ENCODE results near the gene MAPK4. TPM values are rescaled to one million over a fixed set of nuclear protein-coding genes. Genes with fewer than 3 reads are reported as not detected.
"Not testable (repeated sequence)": the region's sequence is repeated elsewhere in the genome, so short reads cannot be mapped to it uniquely, and the experiment has no call there.

Gene MAPK4
- total RNA-seq, 4 donors from 2014 or later = 0.13 to 3.1 (median 0.61) TPM

DNA sequence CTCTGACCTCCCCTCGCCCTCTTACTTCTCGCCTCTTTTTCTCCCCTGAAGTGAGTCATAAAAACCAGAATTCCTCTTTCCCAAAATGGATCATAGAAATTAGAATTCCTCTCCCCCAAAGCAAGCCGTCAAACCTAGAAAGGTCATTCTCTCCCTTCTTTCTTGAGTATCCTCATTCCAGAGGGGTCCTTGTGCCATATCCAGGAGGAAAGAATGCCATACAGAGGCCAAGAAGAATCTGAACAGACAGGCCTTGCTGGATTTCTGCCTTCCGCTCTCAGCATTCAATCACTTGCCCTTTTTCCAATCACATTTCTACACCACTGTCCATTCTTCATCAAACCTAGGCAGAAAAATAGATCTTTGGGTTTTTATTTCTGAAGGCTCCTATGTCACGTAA lies 31.1 kb upstream of the MAPK4 start:
- TF ChIP-seq, protein P1, sequence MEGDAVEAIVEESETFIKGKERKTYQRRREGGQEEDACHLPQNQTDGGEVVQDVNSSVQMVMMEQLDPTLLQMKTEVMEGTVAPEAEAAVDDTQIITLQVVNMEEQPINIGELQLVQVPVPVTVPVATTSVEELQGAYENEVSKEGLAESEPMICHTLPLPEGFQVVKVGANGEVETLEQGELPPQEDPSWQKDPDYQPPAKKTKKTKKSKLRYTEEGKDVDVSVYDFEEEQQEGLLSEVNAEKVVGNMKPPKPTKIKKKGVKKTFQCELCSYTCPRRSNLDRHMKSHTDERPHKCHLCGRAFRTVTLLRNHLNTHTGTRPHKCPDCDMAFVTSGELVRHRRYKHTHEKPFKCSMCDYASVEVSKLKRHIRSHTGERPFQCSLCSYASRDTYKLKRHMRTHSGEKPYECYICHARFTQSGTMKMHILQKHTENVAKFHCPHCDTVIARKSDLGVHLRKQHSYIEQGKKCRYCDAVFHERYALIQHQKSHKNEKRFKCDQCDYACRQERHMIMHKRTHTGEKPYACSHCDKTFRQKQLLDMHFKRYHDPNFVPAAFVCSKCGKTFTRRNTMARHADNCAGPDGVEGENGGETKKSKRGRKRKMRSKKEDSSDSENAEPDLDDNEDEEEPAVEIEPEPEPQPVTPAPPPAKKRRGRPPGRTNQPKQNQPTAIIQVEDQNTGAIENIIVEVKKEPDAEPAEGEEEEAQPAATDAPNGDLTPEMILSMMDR (IDR thresholded peaks at IDR 0.05) = no peak
- no peak for TF ChIP-seq POLR2A (IDR thresholded peaks at IDR 0.05)
- Histone ChIP-seq H3K36me3 (no peaks in the 10 kb centered on the region), H3K4me3 (no peak overlapping the region), H3K9me3 (peaks cover 0 to 13% (median 0%) of the 10 kb centered on the region in 3 donors), H3K27ac (no peak overlapping the region), H3K27me3 (peaks cover 0 to 7% (median 0%) of the 10 kb centered on the region in 4 donors), H3K4me1 (no peaks in the 10 kb centered on the region)
- 74 to 79% methylated on average over 5 of the region's 5 CpGs for WGBS, 2 donors
- DNase-seq = no peak
- intact Hi-C loops (cut with DNase I) = no loop called here

DNA sequence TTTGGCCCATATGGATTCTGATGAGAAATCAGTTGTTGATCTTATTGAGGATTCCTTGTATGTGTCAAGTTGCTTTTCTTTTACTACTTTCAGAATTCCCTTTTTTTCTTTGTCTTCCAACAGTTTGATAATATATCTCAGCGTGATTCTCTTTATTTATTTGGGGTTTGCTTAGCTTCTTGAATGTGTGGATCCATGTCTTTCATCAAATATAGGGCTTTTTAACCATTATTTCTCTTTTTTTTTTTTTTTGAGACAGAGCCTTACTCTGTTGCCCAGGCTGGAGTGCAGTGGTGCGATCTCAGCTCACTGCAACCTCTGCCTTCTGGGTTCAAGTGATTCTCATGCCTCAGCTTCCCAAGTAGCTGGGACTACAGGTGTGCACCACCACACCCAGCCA lies 26.1 kb upstream of the MAPK4 start:
- peaks cover 0 to 19% (median 0%) of the 10 kb centered on the region in 3 donors for H3K9me3 ChIP-seq
- intact Hi-C loops (cut with DNase I); H3K36me3 ChIP-seq; H3K4me1 ChIP-seq; DNase-seq; H3K4me3 ChIP-seq; H3K27me3 ChIP-seq; H3K27ac ChIP-seq: not testable (repeated sequence)
- 69 to 79% methylated on average over 2 of the region's 2 CpGs for WGBS, 2 donors

DNA sequence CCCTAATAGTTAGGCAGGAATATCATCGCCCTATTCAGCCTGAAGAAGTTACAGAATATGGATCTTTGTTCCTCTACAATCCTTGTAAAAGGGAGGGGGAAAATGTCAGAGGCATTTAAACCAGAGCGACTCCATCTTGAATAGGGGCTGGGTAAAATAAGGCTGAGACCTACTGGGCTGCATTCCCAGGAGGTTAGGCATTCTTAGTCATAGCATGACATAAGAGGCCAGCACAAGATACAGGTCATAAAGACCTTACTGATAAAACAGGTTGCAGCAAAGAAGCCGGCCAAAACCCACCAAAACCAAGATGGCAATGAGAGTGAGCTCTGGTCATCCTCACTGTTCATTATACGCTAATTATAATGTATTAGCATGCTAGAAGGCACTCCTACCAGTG lies 15.4 kb upstream of the MAPK4 start:
- 78 to 82% methylated on average over 4 of the region's 4 CpGs for WGBS, 2 donors
- DNase-seq; H3K27ac ChIP-seq; H3K36me3 ChIP-seq; H3K27me3 ChIP-seq; H3K9me3 ChIP-seq; intact Hi-C loops (cut with DNase I); H3K4me3 ChIP-seq; H3K4me1 ChIP-seq: not testable (repeated sequence)

DNA sequence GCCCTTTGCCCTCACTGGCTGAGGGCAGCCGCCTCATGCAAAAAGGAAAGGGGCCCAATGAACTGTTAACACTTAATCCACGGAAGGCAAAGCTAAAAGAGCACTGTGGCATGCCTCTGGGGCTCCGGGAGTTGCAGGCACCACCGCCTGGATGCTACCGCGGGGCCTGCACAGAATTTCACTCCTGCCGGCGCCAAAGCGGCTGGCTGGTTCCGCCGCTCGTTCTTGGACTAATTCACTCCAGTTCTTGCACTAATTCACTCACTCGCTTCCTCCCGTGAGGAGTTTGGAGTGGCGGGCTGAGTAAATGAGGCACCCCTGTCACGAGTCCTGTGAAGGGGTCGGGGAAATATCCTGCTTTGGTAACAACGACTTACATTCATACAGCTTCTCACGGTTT lies 14.0 kb upstream of the MAPK4 start:
- WGBS, 2 donors = 80 to 89% methylated on average over 17 to 18 of the region's 19 CpGs
- Histone ChIP-seq H3K36me3 (no peaks in the 10 kb centered on the region), H3K9me3 (no peaks in the 10 kb centered on the region), H3K4me1 (no peaks in the 10 kb centered on the region), H3K4me3 (no peak overlapping the region), H3K27me3 (no peaks in the 10 kb centered on the region), H3K27ac (no peak overlapping the region)
- intact Hi-C loops (cut with DNase I) = no loop called here
- no peak for TF ChIP-seq POLR2A (IDR thresholded peaks at IDR 0.05)
- TF ChIP-seq, protein P1 (IDR thresholded peaks at IDR 0.05) = no peak
- DNase-seq = no peak

DNA sequence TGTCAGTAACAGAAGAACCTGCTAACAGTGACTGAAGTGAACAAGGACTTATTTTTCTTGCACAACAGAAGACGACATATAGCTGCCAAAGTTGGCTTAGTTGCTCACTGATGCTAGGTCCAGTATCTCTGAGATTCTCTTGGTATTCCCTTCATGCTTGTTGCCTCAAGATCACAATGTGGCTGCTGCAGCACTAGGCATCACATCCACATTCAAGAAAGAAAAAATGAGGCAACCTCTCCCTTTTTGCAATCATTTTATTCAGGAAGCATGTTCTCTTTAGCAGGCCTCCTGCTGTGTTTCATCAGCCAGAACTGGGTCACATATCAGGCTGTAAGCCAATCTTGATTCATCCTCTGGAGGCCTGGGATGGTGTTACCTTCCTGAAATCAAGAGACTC lies 11.7 kb upstream of the MAPK4 start:
- no peak overlapping the region for H3K27ac ChIP-seq
- no peaks in the 10 kb centered on the region for H3K4me1 ChIP-seq
- TF ChIP-seq, protein P1 (IDR thresholded peaks at IDR 0.05) = no peak
- no peak for TF ChIP-seq POLR2A (IDR thresholded peaks at IDR 0.05)
- 70 to 75% methylated on average over 1 of the region's 1 CpG for WGBS, 2 donors
- DNase-seq = no peak
- peaks cover 0 to 7% (median 0%) of the 10 kb centered on the region in 4 donors for H3K27me3 ChIP-seq
- intact Hi-C loops (cut with DNase I) = no loop called here
- no peak overlapping the region for H3K4me3 ChIP-seq
- H3K9me3 ChIP-seq = no peaks in the 10 kb centered on the region
- no peaks in the 10 kb centered on the region for H3K36me3 ChIP-seq

DNA sequence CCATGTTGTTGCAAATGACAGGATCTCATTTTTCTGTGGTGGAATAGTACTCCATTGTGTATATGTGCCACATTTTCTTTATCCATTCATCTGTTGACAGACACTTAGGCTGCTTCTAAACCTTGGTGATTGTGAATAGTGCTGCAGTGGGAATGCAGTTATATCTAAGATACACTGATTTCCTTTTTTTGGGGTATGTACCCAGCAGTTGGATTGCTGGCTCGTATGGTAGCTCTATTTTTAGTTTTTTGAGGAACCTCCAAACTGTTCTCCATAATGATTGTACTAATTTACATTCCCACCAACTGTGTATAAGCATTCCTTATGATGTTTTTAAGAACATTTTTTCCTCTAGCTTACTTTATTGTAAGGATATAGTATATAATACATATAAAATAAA lies 8.2 kb upstream of the MAPK4 start:
- H3K9me3 ChIP-seq; DNase-seq; H3K4me1 ChIP-seq; H3K27ac ChIP-seq; intact Hi-C loops (cut with DNase I); H3K4me3 ChIP-seq; H3K36me3 ChIP-seq: not testable (repeated sequence)
- WGBS, 2 donors = 0 to 11% methylated on average over 1 of the region's 1 CpG
- H3K27me3 ChIP-seq = peaks cover 0 to 24% (median 0%) of the 10 kb centered on the region in 4 donors

DNA sequence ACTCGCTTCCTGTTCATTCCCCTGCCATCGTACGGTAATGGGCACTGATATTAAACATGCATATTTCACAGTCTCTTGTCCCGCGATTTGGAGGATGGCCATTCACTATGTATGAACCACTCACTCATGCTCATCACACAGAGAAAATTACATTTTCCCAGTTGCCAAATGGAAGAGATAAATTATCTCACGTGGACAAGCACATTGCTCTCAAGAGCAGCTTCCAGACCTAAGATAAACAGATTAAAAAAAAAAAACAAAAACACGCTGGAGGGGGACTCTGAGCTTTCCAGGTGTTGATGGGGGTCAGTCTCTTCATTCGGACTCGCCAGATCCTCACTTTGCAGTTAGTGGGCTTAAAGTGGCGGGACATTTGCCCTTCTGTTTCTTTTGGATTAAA lies 1.7 kb upstream of the MAPK4 start:
- no peaks in the 10 kb centered on the region for H3K9me3 ChIP-seq
- TF ChIP-seq, protein P1 (IDR thresholded peaks at IDR 0.05) = no peak
- TF ChIP-seq POLR2A (IDR thresholded peaks at IDR 0.05) = no peak
- WGBS, 2 donors = 53 to 61% methylated on average over 10 of the region's 10 CpGs
- H3K4me3 ChIP-seq = no peak overlapping the region
- H3K4me1 ChIP-seq = peaks cover 8 to 26% (median 9%) of the 10 kb centered on the region in 3 donors
- DNase-seq = no peak
- no peak overlapping the region for H3K27ac ChIP-seq
- no peaks in the 10 kb centered on the region for H3K36me3 ChIP-seq
- H3K27me3 ChIP-seq = peaks cover 0 to 70% (median 0%) of the 10 kb centered on the region in 4 donors
- intact Hi-C loops (cut with DNase I) = no loop called here

Measured in esophagus squamous epithelium (tissue), 5 donors.